Stimulated activated CD8-positive, alpha-beta memory T cell treated with anti-CD3 and anti-CD28 coated beads, Interleukin-12 subunit alpha, Interleukin-12 subunit beta, amount 100 ng/mL, for 4 hours (primary cell): ENCODE results near the gene ECT2L.

Experiments
- DNase-seq: peaks from one replicate; pipeline ENCODE4 v3.0.0-alpha.2; 2020; ENCODE audit warnings: low read depth

Gene ECT2L, protein sequence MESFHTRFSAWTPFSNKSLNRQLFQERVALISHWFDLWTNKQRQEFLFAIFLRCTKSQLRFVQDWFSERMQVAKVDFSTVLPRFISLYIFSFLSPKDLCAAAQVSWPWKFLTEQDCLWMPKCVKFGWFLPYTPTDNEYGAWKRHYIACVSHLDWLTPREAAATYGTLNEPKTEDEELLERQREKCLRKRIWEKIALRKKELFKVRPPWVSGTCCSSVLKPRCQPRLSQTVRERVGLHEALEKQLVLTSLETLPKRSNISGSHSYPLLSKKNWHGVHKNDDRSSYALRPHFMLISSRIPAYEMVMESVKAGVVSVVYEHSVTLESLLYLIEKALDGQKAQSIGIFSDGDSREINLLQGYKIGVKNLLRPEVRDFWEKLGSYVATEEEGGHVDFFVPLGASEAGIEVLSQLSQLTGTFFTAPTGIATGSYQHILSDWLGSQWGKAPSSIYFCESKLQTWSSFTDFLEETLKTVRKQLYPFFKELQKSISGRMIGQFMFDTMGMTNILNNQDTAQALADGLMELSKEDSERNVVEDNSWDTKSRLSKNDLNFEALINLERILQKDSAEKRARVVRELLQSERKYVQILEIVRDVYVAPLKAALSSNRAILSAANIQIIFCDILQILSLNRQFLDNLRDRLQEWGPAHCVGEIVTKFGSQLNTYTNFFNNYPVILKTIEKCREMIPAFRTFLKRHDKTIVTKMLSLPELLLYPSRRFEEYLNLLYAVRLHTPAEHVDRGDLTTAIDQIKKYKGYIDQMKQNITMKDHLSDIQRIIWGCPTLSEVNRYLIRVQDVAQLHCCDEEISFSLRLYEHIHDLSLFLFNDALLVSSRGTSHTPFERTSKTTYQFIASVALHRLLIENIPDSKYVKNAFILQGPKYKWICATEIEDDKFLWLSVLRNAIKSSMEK

DNA sequence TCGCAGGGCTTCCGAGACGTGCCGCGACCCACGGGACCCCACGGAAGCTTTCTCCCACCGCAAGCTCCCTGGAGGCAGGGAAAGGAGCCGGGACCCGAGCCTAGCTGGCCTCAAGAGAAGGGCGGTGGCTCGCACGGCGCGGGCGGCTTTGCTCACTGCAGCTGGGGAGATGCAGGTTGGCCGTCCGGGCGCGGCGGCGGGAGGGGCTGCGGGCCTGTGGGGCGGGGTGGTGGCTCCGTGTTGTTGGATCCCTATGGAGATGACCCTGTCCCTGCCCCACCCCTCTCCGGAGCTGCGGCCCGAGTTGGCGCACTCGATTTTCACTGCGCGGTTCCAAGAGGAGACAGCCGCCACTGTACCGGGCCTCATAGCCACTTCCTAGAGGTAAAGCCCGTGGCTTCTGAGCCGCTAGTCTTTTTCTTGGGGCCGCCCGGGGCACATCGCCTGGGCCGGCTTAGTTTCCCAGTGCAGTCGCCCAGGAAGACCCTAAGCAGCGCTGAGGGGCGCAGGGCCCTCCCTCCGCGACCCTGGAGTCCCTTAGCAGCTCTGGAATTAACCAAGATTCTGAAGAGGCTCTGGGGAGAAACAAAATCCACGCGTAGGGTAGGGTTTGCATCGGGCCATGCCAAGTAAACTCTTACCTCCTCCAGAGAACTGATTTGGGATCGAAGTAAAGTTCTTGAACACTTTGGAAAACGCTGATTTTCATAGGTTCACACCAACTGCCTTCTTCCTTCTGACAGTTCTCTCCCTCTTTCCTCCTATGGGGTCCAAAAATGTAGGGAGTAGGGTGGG is at the start of gene ECT2L:
ECT2L (plus strand) TSS at position 279 of the 795 bp plus-strand sequence. CDS start 17,188 bp downstream, outside the sequence.
- no peak for DNase-seq

DNA sequence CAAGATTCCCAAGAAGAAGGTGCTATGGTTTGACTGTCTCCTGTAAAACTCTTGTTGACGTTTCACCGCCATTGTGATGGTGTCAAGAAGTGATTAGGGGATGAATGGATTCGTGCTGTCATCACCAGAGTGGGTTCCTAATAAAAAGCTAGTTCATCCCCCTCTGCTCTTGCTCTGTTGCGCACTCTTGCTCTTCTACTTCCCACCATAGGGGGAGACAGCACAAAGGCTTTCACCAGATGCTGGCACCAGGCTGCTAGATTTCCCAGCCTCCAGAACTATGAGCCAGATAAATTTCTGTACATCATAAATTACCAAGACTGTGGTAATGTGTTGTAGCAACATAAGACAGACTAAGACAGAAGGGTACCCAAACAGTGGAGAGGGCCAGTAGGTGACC is 43.9 kb upstream of the ECT2L start:
- no peak for DNase-seq

DNA sequence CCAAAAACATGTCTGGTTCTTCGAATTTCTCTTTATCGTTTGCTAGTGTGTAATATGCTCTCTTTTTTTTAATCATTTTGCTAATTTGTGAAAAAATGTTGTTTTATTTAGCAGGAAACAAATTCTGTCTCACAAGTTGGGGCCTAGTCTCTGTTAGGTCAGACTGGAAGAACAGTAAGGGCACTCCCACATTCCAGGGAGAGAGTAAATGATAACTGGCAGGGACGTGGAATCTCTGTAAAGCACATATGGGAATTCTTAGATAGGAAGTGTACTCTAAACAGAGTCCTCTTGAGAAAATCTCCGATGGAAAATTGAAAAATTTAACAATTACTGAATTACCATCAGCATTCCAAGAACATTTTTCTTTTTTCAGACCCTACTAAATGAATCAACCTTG is 38.8 kb upstream of the ECT2L start:
- DNase-seq, result no peak

DNA sequence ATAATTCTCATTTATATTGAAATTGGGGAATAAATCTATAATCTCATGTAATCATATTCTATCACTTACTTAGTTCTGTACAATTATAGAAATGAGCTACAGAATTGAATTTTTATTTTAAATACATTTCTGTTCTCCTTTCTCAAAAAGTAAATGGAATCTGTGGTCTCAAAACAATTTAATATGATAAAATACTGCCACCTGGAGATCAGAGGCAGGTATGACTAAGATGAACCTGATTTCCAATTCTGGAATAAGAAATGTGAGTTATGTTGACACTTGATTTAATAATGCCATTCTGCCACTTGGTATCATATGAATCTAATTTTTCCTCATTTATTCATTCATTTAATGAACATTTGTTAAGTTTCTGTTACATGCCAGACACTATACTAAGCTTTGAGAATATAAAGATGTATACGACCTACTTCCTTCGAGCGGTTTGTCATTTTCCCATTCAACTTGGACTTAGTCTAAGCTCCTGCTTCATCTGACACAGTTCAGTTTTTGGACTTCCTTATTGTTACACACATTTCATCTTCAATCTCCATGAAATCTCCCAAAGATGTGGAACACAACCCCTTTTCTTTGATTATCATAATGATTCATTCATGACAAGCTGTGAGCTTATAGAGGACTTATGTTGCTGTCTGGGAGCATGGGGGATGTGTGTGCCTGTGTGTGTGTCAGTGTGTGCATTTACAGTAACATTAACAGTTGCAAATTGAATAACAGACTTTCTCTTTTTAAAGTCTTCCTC is 29.8 kb upstream of the ECT2L start:
- no peak for DNase-seq

DNA sequence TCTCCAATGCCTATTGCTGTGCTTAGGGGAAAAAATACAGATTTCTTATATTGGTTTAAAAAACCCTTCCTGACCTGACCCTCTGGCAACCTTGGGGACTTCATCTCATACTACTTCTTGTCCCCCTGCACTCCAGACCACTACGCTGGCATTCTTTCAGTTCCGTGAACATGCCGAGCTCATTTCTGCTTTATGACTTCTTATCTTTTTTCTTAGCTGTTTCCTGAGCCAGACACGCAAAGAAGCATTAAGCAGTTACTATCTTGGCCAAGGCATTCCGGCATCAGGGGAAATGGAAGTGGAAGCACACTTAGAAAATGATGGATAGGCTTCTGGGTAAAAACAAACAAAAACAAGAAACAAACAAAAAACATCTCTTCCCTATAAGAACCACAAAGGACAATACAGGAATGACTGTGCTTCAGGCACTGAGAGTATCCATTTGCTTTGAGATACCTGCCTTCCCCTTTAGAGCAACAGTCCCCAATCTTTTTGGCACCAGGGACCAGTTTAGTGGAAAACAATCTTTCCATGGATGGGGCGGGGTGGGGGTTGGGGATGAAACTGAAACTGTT is 26.7 kb upstream of the ECT2L start:
- DNase-seq, result no peak

DNA sequence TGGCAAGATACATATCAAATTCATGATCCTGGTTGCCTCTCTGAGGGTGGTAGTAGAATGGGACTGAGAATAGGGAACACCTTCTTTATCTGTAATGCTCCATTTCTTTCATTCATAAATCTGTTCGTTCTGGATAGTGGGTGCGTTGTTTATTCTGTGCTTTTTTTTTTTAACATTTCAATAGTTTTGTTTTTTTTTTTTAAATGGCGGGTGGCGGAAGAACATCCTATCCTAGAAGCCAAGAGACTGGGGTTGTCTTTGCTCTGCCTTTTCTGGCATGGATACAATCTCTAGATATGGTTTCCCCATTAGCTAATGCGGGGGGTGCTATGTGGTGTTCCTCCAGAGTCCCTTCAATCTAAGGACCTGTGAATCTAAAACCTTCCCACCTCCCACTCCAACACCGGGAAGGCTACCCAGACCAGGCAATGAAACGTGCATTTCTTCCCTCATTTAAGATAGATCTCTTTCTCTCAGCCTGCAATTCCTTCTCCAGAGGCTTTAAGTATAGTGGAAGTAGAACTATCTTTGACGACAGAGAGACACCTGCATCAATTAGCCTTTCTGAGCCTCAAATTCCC is 23.2 kb upstream of the ECT2L start:
- no peak for DNase-seq

DNA sequence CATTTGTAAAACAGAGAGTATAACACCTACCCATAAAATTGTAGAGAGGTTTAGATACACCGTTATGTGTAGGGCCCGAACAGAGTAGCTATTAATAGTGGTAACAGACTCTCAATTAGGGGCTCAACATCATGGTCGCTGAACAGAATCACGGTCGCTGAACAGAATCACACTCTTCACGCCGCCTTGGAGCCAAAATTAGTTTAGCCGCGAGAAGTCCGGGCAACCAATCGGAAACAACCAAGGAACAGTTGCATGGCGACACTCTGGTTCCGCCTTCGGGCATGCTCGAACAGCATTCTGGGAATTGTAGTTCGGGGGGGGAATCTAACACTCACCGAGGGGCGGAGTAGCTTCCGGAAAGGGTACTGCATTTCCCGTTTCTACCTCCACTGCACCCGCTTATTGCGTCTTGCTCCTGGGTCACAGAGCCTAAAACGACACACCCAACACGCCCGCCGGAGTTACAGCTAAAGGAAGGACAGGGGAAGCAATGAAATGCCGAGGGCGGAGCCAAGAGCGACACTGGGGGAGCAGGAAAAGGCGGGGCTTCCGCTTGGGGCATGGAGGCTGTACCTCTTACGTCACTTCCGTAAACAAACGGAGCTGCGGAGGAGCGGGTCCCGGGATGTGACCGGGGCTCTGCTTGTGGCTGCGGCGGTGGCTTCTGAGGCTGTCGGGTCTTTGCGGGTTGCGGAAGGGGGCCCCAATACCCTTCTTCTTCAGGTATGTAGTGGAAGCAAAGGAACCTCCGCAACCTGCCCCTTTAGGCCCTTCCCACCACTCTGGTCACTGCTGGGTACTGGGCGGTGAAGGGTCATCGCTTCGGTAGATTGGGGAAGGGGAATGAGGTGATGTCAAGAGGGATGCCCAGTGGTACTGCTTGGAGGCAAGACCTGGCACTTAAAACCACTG is 22.5 kb upstream of the ECT2L start, which contains the start of gene CCDC28A:
CCDC28A (plus strand) TSS at position 593 of the 915 bp plus-strand sequence. CDS start 2,352 bp downstream, outside the sequence.
- peak; percentile 85 for DNase-seq

DNA sequence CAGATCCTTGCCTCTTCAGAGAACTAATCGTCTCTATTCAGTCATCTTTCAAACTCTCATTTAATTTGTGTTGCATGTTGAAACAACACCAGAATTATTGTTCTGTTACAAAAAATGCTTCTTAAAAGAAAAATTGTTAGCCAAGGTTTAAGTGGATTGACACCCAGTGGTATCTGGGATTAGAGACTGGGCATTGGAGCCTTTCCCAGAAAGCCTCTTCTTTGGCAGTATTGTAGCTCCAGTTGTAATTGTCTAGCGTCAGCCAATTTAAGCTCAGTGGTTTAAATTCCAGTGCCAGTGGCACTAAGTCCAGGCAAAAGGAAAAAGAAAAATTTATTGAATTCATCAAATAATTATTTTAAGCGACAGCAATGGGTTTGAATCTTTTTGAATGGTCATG is 21.5 kb upstream of the ECT2L start:
- no peak for DNase-seq

DNA sequence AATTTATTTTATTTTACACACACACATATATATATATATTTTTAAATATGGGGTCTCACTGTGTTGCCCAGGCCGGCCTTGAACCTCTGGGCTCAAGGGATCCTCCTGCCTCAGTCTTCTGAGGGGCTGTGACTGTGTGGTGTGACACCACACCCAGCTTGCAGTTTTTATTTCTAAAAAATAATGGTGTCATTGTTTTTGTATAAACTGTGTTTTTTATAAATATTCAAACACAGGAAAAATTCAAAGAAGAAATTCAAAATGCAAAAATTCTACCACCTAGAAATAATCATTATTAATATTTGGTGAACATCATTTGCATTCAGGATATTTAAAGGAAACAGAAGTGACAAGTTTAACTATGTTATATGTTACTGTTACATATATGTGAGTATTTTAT is 19.2 kb upstream of the ECT2L start:
- no peak for DNase-seq

DNA sequence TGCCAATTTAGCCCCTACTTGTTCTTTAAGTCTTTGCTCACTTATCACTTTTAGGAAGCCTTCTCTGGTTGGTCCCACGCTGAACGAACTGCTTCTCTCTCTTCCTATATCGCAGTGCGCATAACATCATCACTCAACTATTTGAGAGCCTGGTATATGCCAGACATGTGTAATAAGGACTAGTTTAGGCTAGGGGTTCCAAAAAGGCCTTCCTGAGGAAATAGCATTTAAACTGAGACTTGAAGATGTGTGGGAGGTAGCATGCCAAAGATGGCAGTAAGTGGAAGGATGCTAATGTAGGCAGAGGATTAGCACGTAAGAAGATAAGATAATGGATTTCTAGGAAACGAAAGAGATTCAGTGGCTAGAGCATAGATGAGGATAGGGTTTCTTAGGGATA is 17.6 kb upstream of the ECT2L start:
- no peak for DNase-seq

DNA sequence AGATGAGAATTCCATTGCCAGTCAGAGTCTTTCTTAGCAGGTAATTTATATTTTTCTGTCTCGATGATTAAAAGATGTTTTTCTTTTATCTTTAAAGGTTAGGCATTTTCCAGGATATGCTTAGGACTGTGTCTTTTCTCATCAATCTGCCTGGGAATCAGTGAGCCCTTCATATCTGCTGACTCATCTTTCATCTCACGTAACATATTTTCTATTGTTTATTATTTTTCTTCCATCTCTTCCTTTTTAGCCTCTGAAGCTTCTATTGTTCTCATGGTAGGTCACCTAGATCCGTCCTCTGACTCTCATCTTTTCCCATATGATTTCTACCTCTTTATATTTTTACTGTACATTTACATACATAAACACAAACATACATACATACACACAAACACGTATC is 13.6 kb upstream of the ECT2L start:
- DNase-seq, result no peak

DNA sequence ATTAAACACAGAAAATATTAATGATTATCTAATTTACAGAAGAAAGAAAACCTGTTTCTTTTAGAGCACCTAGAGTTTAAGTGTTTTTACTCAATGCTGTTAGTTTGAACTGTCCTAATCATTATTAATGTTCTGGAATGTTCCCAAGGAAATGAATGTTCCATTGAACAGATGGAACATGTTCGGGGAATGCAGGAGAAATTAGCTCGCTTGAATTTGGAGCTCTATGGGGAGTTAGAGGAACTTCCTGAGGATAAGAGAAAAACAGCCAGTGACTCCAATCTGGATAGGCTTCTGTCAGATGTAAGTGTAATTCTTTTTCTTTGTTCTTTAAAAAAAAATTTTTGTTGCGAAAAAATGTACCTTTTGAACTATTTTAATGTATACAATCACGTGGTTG is 10.8 kb upstream of the ECT2L start:
- DNase-seq, result no peak

DNA sequence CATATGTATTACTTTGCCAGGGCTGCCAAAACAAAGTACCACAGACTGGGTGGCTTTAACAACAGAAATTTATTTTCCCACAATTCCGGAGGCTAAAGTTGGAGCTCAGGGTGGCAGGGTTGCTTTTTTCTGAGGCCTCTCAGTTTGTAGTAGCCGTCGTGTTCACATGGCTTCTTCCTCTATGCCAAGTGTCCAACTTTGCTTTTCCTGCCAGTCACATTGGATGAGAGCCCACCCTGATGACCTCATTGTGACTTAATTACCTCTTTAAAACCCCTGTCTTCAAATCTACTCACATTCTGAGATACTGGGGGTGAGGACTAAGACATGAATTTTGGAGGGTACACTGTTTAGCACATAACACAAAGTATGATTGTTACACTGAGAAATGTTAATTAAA is 9.9 kb upstream of the ECT2L start:
- no peak for DNase-seq

DNA sequence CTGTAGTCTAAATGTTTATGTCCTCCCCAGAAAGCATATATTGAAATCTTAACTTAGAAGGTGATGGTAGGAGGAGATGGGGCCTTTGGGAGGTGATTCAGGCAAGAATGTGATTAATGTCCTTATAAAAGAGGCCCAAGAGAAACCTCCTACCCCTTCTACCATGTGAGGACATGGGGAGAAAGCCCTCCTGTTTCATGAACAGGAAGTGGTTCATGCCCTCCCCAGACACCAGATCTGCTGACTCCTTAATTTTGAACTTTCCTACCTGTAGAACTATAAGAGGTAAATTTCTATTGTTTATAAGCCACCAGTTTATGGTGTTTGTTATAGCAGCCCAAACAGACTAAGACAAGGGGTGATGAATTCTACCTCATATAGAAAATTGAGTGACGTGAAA is 8.7 kb upstream of the ECT2L start:
- DNase-seq, result no peak

DNA sequence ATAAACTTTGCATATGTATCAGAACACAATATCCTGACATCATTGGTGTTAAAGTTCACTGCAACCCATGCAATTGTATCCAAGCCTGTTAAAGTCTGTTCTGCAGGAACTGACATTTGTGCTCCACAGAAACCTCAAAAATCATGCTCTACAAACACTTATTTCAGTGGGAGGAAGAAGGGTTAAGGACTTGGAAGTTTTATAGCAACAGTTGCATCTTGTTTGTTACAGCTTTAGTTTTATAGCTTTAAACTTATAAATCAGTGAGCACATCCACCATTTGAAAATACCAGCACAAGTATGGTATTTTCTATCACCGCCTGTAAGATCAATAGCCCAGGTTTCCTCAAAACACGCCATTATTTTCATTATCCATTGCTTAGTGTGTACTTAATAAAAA is 884 bp downstream of the ECT2L start:
- DNase-seq, result no peak

DNA sequence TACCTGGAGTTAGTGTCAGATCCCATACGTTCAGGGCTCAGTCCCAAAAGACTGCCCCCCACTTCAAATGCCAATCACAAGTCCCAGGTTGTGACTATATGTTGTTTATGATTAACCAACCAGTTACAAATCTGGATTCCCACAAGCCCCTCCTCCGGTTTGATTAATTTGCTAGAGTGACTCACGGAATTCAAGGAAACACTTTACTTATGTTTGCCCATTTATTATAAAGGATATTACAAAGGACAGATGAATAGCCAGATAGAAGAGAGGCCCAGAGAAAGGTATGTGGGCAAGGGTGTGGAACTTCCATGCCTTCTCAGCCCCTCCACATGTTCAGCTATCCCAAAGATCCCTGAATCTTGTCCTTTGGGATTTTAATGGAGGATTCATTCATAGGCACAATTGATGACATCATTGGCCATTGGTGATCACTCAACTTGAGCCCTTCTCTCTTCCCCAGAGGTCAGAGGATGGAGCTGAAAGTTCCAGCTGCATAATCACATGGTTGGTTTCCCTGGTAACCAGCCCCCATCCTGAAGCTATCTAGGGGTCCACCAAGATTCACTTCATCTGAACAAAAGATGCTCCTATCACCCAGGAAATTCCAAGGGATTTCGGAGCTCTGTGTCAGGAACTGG is 2.0 kb downstream of the ECT2L start:
- DNase-seq, result no peak

DNA sequence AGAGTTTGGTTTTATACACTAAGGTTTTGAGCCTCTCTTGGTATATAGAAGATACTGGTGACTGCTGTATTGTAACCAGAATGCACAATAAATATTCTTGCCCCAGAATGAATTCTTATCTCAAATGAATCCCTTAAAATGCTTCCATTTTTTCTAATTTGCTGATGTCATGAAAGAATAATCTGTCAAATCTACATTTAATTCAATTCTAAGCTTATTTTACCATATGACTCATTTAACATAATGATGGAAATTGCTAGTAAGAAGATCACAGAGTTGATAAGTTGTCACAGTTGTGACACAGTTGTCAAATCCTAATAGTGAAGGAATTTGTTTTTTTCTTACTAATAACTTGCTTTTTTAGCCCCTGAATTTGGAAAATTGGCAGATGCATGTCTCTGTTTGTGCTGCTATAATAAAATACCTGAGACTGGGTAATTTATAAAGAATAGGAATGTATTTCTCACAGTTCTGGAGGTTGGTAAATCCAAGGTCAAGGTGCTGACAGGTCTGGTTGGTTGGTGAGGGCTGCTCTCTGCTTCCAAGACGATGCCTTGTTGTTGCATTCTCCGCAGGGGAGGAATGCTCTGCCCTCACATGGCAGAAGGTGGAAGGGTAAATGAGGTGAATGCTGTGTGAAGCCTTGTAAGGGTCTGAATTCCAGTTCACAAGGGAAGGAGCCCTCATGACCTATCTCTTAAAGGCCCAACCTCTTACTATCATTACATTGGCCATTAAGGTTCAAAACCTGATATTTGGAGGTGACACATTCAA is 4.7 kb downstream of the ECT2L start:
- DNase-seq, result no peak

DNA sequence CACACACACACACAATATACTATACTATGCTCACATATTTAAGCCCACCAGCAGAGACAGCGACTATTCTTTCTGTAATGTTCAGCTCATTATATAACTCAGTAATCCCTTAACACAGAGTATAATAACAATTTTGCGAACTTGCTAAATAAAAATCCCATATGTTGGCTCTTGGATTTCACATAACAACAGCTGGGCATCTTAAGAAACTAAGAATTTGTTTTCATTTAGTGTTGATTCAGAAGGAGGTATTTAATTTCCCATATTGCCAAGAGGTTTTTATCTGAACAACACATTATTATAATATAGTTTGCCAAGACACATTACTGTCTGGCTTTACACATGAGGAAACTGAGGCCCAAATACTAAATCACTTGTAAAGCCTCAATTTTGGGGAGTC is 7.4 kb downstream of the ECT2L start:
- DNase-seq, result no peak
